ENCODE results near the gene PRR30.

Gene PRR30

GRCh38 chr2:27137322-27137935, 1.8 kb downstream of the PRR30 start:
- Histone ChIP-seq H3K27me3 (replicated peaks; ENCODE audit: insufficient read depth, low read length) (no peaks in the 10 kb centered on the region), H3K27ac (ENCODE audit: low read length) (no peak overlapping the region), H3K36me3 (replicated peaks; ENCODE audit: insufficient read depth, low read length) (no peaks in the 10 kb centered on the region), H3K4me1 (ENCODE audit: low read length) (no peaks in the 10 kb centered on the region), H3K4me2 (ENCODE audit: low read depth, low read length) (no peak overlapping the region), H2AFZ (ENCODE audit: low read length) (no peak overlapping the region), H3K79me2 (ENCODE audit: low read length) (peaks cover 20% of the 10 kb centered on the region), H3K9me3 (replicated peaks; ENCODE audit: insufficient read depth, low read length) (no peaks in the 10 kb centered on the region), H3K9me2 (replicated peaks; ENCODE audit: insufficient read depth, low read length) (no peaks in the 10 kb centered on the region), H3K9ac (ENCODE audit: low read length) (no peak overlapping the region), H4K20me1 (ENCODE audit: insufficient read depth, low read length) (no peaks in the 10 kb centered on the region), H3K4me3 (ENCODE audit: low read length) (no peak overlapping the region), H3F3A (ENCODE audit: insufficient read depth, low read length) (0 out of 2 replicates have a peak, but pooled peaks cover 11% of the 10 kb centered on the region)
- DNase-seq, result no peak
- TF ChIP-seq CTCF (IDR thresholded peaks at IDR 0.05; ENCODE audit: low read length), result no peak
- no peak for TF ChIP-seq EZH2phosphoT487 (IDR thresholded peaks at IDR 0.05; ENCODE audit: low read length)
- no peak for TF ChIP-seq EZH2 (optimal IDR thresholded peaks at IDR 0.05; ENCODE audit: low read depth, low read length)

- no peak for DNase-seq
- no peaks in the 10 kb centered on the region for H3K9me3 ChIP-seq (replicated peaks; ENCODE audit: insufficient read depth, low read length)
- H4K20me1 ChIP-seq (ENCODE audit: insufficient read depth, low read length), result no peaks in the 10 kb centered on the region
- peaks cover 25% of the 10 kb centered on the region for H3K79me2 ChIP-seq (ENCODE audit: low read length)
- no peak overlapping the region for H3K27ac ChIP-seq (ENCODE audit: low read length)
- TF ChIP-seq CTCF (IDR thresholded peaks at IDR 0.05; ENCODE audit: low read length), result no peak
- no peak for TF ChIP-seq EZH2phosphoT487 (IDR thresholded peaks at IDR 0.05; ENCODE audit: low read length)
- no peak for TF ChIP-seq EZH2 (optimal IDR thresholded peaks at IDR 0.05; ENCODE audit: low read depth, low read length)
- 0 out of 2 replicates have a peak, but pooled peaks cover 11% of the 10 kb centered on the region for H3F3A ChIP-seq (ENCODE audit: insufficient read depth, low read length)
- H3K4me3 ChIP-seq (ENCODE audit: low read length), result no peak overlapping the region
- H3K4me1 ChIP-seq (ENCODE audit: low read length), result no peaks in the 10 kb centered on the region
- no peak overlapping the region for H3K9ac ChIP-seq (ENCODE audit: low read length)
- H3K27me3 ChIP-seq (replicated peaks; ENCODE audit: insufficient read depth, low read length), result no peaks in the 10 kb centered on the region
- H2AFZ ChIP-seq (ENCODE audit: low read length), result no peak overlapping the region
- H3K36me3 ChIP-seq (replicated peaks; ENCODE audit: insufficient read depth, low read length), result no peaks in the 10 kb centered on the region
- H3K9me2 ChIP-seq (replicated peaks; ENCODE audit: insufficient read depth, low read length), result no peaks in the 10 kb centered on the region
- H3K4me2 ChIP-seq (ENCODE audit: low read depth, low read length), result no peak overlapping the region
Observed at GRCh38 chr2:27136751-27137150, 2.5 kb downstream of the PRR30 start.

DNA sequence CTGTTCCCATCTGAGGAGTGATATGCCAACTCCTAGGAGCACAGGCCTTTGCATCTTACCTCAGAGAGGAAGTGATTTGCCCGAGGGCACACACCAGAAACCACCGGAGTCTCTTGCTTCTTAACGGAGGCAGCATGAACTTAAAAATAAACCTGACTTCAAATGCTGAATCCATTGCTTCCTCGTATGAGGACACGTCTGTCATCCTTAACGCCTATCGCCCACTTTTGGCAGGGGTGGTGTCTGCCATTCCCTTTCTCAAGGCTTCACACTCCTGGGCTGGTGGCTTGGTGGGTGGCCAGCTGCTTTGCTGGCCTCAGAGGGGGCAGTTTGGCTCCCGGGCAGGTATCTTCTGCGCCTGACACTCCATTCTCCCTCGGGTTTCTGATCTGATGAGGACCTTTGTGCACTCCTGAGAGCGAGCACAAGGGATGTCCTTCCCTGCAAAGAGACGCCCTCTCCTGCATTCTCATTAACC, 3.7 kb downstream of the PRR30 start:
- Histone ChIP-seq H3K4me2 (ENCODE audit: low read depth, low read length) (no peak overlapping the region), H3K9me3 (replicated peaks; ENCODE audit: insufficient read depth, low read length) (no peaks in the 10 kb centered on the region), H3K4me3 (ENCODE audit: low read length) (no peak overlapping the region), H4K20me1 (ENCODE audit: insufficient read depth, low read length) (no peaks in the 10 kb centered on the region), H3K27me3 (replicated peaks; ENCODE audit: insufficient read depth, low read length) (no peaks in the 10 kb centered on the region), H3K79me2 (ENCODE audit: low read length) (peaks cover 25% of the 10 kb centered on the region), H2AFZ (ENCODE audit: low read length) (peak overlapping the region; percentile 86; the same call in 1 of the 2 replicates), H3K9ac (ENCODE audit: low read length) (no peak overlapping the region), H3K27ac (ENCODE audit: low read length) (no peak overlapping the region), H3F3A (ENCODE audit: insufficient read depth, low read length) (0 out of 2 replicates have a peak, but pooled peaks cover 11% of the 10 kb centered on the region), H3K4me1 (ENCODE audit: low read length) (no peaks in the 10 kb centered on the region), H3K36me3 (replicated peaks; ENCODE audit: insufficient read depth, low read length) (peaks cover 10% of the 10 kb centered on the region; the same call in 1 of the 2 replicates), H3K9me2 (replicated peaks; ENCODE audit: insufficient read depth, low read length) (no peaks in the 10 kb centered on the region)
- TF ChIP-seq EZH2phosphoT487 (IDR thresholded peaks at IDR 0.05; ENCODE audit: low read length), result no peak
- TF ChIP-seq CTCF (IDR thresholded peaks at IDR 0.05; ENCODE audit: low read length), result no peak
- TF ChIP-seq EZH2 (optimal IDR thresholded peaks at IDR 0.05; ENCODE audit: low read depth, low read length), result no peak
- DNase-seq, result no peak
